ENCODE measurements around the gene PYGM. TPM values are rescaled to one million over a fixed set of nuclear protein-coding genes. Genes with fewer than 3 reads are reported as not detected.

The PYGM gene
- total and polyA plus RNA-seq, 2 of the 13 experiments (the other 11 are each of a cell fraction or from before 2014, with no cell fraction given) = 0.11 to 0.12 TPM

DNA sequence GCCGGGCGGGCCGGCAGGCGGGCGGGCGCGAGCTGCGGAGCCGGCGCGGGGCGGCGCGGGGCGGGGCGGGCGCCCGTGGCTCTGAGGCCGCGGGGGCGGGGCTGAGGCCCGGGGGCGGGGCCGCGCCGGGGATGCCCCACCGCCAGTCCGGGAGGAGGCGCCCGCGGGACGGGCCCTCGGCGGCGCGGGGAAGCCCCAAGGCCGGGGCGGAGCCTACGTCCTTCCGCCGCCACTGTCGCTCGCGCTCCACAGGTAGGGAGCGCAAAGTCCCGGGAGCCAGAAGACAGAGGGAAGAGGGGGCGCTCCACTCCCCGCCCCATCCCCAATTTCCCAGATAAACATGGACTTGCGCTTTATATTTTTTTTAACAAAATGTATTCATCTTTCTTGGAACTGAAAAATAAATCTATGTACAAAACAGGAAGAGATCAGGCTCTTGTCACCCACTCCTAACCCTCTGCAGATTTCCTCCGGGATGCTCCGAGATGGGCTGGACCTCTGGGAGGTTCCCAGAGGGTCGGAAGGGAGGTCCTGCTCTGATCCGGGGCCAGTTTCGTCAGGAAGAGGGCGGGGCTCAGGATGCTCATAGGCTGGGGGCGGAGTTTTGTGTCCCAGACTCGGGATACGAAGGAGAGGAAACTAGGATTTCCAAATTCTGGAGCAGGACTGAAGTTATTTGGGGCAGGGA, 43.5 kb upstream of the PYGM start, which contains the start of gene MAP4K2 (continued):
- TF ChIP-seq, protein P1, sequence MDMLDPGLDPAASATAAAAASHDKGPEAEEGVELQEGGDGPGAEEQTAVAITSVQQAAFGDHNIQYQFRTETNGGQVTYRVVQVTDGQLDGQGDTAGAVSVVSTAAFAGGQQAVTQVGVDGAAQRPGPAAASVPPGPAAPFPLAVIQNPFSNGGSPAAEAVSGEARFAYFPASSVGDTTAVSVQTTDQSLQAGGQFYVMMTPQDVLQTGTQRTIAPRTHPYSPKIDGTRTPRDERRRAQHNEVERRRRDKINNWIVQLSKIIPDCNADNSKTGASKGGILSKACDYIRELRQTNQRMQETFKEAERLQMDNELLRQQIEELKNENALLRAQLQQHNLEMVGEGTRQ (IDR thresholded peaks at IDR 0.05; ENCODE audit: low read depth, low read length) = no peak
- TF ChIP-seq, protein P1 (CRISPR knock-in tag; IDR thresholded peaks at IDR 0.05; ENCODE audit: borderline replicate concordance) = no peak
- no peak for TF ChIP-seq SSRP1 (CRISPR knock-in tag; IDR thresholded peaks at IDR 0.05)
- no peak for TF ChIP-seq ZNF850 (CRISPR knock-in tag; conservative IDR thresholded peaks at IDR 0.05)
- no peak for TF ChIP-seq ZNF577 (CRISPR knock-in tag; IDR thresholded peaks at IDR 0.05; ENCODE audit: borderline replicate concordance, low read depth)
- TF ChIP-seq, protein P2, sequence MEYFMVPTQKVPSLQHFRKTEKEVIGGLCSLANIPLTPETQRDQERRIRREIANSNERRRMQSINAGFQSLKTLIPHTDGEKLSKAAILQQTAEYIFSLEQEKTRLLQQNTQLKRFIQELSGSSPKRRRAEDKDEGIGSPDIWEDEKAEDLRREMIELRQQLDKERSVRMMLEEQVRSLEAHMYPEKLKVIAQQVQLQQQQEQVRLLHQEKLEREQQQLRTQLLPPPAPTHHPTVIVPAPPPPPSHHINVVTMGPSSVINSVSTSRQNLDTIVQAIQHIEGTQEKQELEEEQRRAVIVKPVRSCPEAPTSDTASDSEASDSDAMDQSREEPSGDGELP (IDR thresholded peaks at IDR 0.05; ENCODE audit: borderline replicate concordance, low read depth) = no peak
- TF ChIP-seq ZNF350 (CRISPR knock-in tag; IDR thresholded peaks at IDR 0.05; ENCODE audit: borderline replicate concordance, low read depth) = peak; percentile 37; the same call in 1 of the 2 replicates
- TF ChIP-seq NFE2L1 (CRISPR knock-in tag; IDR thresholded peaks at IDR 0.05; ENCODE audit: borderline replicate concordance) = no peak
- no peak for TF ChIP-seq ZNF383 (CRISPR knock-in tag; IDR thresholded peaks at IDR 0.05; ENCODE audit: borderline replicate concordance)
- TF ChIP-seq ZNF207 (IDR thresholded peaks at IDR 0.05; ENCODE audit: borderline replicate concordance) = no peak
- TF ChIP-seq KDM6A (CRISPR knock-in tag; IDR thresholded peaks at IDR 0.05; ENCODE audit: low read depth) = no peak
- peak; percentile 67; the same call in 1 of the 2 replicates for TF ChIP-seq SMAD9 (CRISPR knock-in tag; IDR thresholded peaks at IDR 0.05)
- TF ChIP-seq HOXD1 (CRISPR knock-in tag; IDR thresholded peaks at IDR 0.05) = no peak
- peak; percentile 43; the same call in 1 of the 2 replicates for TF ChIP-seq SP4 (CRISPR knock-in tag; IDR thresholded peaks at IDR 0.05)
- TF ChIP-seq, protein P3, sequence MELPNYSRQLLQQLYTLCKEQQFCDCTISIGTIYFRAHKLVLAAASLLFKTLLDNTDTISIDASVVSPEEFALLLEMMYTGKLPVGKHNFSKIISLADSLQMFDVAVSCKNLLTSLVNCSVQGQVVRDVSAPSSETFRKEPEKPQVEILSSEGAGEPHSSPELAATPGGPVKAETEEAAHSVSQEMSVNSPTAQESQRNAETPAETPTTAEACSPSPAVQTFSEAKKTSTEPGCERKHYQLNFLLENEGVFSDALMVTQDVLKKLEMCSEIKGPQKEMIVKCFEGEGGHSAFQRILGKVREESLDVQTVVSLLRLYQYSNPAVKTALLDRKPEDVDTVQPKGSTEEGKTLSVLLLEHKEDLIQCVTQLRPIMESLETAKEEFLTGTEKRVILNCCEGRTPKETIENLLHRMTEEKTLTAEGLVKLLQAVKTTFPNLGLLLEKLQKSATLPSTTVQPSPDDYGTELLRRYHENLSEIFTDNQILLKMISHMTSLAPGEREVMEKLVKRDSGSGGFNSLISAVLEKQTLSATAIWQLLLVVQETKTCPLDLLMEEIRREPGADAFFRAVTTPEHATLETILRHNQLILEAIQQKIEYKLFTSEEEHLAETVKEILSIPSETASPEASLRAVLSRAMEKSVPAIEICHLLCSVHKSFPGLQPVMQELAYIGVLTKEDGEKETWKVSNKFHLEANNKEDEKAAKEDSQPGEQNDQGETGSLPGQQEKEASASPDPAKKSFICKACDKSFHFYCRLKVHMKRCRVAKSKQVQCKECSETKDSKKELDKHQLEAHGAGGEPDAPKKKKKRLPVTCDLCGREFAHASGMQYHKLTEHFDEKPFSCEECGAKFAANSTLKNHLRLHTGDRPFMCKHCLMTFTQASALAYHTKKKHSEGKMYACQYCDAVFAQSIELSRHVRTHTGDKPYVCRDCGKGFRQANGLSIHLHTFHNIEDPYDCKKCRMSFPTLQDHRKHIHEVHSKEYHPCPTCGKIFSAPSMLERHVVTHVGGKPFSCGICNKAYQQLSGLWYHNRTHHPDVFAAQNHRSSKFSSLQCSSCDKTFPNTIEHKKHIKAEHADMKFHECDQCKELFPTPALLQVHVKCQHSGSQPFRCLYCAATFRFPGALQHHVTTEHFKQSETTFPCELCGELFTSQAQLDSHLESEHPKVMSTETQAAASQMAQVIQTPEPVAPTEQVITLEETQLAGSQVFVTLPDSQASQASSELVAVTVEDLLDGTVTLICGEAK (IDR thresholded peaks at IDR 0.05) = no peak
- TF ChIP-seq, protein P3 (CRISPR knock-in tag; IDR thresholded peaks at IDR 0.05) = no peak
- TF ChIP-seq ZNF232 (CRISPR knock-in tag; IDR thresholded peaks at IDR 0.05; ENCODE audit: borderline replicate concordance) = no peak
- no peak for TF ChIP-seq HHEX (CRISPR knock-in tag; IDR thresholded peaks at IDR 0.05)
- TF ChIP-seq ZSCAN21 (CRISPR knock-in tag; IDR thresholded peaks at IDR 0.05; ENCODE audit: borderline replicate concordance) = no peak

All from HepG2 (cell line).